Activated naive CD4-positive, alpha-beta T cell treated with anti-CD3 and anti-CD28 coated beads, Interleukin-2, amount 10 ng/mL, durations not matched to agents 7 days and 5 days (primary cell): ENCODE measurements around the gene KCNIP2.
A peak's percentile ranks its signal among the peaks of the same experiment; 100 is the strongest.
"Not testable (repeated sequence)": the region's sequence is repeated elsewhere in the genome, so short reads cannot be mapped to it uniquely, and the experiment has no call there.

Source experiments
- CTCF ChIA-PET: fragments of 350-600 bp; sonication (Branson Sonifier 250); formaldehyde crosslinking; loops from one replicate; lab custom pipeline; 2021; ENCODE audit warnings: antibody characterized with exemption; lab: Charles Lee
- DNase-seq: peaks from one replicate; pipeline ENCODE4 v3.0.0-alpha.2; 2020
- H3K27ac Mint-ChIP-seq: one replicate; pipeline ENCODE4 v1.8.0; 2021; ENCODE audit warnings: mild to moderate bottlenecking, moderate library complexity, mixed read lengths
- H3K27me3 Mint-ChIP-seq: one replicate; pipeline ENCODE4 v1.8.0; 2021; ENCODE audit warnings: mild to moderate bottlenecking, mixed read lengths
- H3K36me3 Mint-ChIP-seq: one replicate; pipeline ENCODE4 v1.8.0; 2021; ENCODE audit warnings: mixed read lengths
- H3K4me1 Mint-ChIP-seq: one replicate; pipeline ENCODE4 v1.8.0; 2021; ENCODE audit warnings: mixed read lengths
- H3K4me3 Mint-ChIP-seq: one replicate; pipeline ENCODE4 v1.8.0; 2021; ENCODE audit warnings: mild to moderate bottlenecking, moderate library complexity, mixed read lengths
- H3K9me3 Mint-ChIP-seq: one replicate; pipeline ENCODE4 v1.8.0; 2021; ENCODE audit warnings: mixed read lengths

The KCNIP2 gene

DNA sequence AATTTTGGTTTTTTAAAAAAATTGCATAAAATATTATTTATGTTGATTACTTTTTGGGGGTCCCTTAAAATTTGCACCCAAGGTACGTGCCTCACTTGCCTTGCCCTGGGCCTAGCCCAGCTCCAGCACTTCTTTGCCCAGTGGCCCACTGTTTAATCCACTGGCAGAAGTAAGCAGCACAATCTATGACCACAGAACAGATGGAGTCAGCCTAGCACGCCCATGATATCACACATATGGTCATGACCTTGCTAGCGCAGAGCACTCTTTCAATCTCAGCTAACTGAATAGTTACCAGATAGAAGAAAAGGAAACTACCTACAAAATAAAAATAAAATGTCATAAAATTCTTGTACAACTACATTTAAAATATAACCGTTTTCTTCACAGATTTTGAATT, 31.0 kb downstream of the KCNIP2 start:
- DNase-seq, result no peak
- H3K27me3 Mint-ChIP-seq, result no peaks in the 10 kb centered on the region
- H3K9me3 Mint-ChIP-seq, result no peaks in the 10 kb centered on the region
- peaks cover 56% of the 10 kb centered on the region for H3K36me3 Mint-ChIP-seq
- no peak overlapping the region for H3K27ac Mint-ChIP-seq
- peaks cover 38% of the 10 kb centered on the region for H3K4me1 Mint-ChIP-seq
- CTCF ChIA-PET, result interaction anchor here (0.6 to 1.5 kb wide), 4 partner anchors 28 to 208 kb away, joined by 3 to 5 read pairs (median 3); no protein-coding TSS in a partner anchor
- H3K4me3 Mint-ChIP-seq, result no peak overlapping the region

- CTCF ChIA-PET, result interaction anchor here (1.7 kb wide), 1 partner anchor 26 kb away, joined by 6 read pairs; no protein-coding TSS in a partner anchor
- Mint-ChIP-seq H3K27ac (peak overlapping the region; percentile 55), H3K4me1 (peaks cover 7% of the 10 kb centered on the region), H3K9me3 (no peaks in the 10 kb centered on the region), H3K4me3 (no peak overlapping the region), H3K36me3 (peaks cover 41% of the 10 kb centered on the region), H3K27me3 (no peaks in the 10 kb centered on the region)
- no peak for DNase-seq
Measured at GRCh38 chr10:101807158-101807557, 36.4 kb downstream of the KCNIP2 start.

GRCh38 chr10:101803511-101803910, 40.1 kb downstream of the KCNIP2 start:
- Mint-ChIP-seq H3K4me3 (no peak overlapping the region), H3K36me3 (peaks cover 53% of the 10 kb centered on the region), H3K9me3 (no peaks in the 10 kb centered on the region), H3K27me3 (no peaks in the 10 kb centered on the region), H3K27ac (no peak overlapping the region), H3K4me1 (peaks cover 5% of the 10 kb centered on the region)
- no peak for DNase-seq
- CTCF ChIA-PET, result no interaction called here

DNA sequence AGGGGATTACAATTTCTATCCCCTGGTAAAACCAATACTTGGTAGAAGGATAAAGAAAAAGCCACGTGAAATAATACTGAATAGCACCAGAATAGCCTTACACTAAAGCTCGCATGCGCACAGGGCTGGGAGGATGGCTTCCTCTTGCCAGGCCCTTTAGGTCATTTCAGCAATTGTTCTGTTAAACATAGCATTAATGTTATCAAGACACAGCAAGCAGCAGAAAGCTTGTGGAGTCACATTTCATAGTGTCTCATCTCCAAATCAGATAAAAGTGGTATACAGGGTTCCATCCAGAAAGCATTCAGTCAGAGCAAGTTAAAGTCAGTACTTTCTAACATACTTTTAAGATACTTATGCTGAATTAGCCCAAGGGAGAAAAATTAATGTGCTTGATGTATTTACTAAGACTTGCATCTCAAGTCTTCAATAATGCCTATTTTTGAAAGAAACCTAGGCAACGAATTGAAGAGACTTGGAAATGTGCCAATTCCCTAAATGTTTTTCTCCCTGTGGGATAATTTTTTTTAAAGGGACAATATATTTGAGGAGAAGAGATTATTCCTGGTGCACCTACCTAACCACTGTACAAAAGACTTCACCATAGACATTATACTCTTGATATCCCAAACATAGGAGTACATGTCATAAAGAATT, 46.1 kb downstream of the KCNIP2 start:
- Mint-ChIP-seq H3K27me3 (no peaks in the 10 kb centered on the region), H3K36me3 (peaks cover 76% of the 10 kb centered on the region), H3K4me3 (no peak overlapping the region), H3K9me3 (no peaks in the 10 kb centered on the region), H3K4me1 (peaks cover 5% of the 10 kb centered on the region), H3K27ac (no peak overlapping the region)
- DNase-seq, result no peak
- CTCF ChIA-PET, result interaction anchor here (0.7 kb wide), 1 partner anchor 222 kb away, joined by 3 read pairs; no protein-coding TSS in a partner anchor

GRCh38 chr10:101793526-101793925, 50.1 kb downstream of the KCNIP2 start:
- Mint-ChIP-seq H3K4me3 (no peak overlapping the region), H3K27ac (no peak overlapping the region), H3K4me1 (no peaks in the 10 kb centered on the region), H3K9me3 (no peaks in the 10 kb centered on the region), H3K36me3 (peaks cover 60% of the 10 kb centered on the region), H3K27me3 (no peaks in the 10 kb centered on the region)
- no peak for DNase-seq
- CTCF ChIA-PET, result no interaction called here

DNA sequence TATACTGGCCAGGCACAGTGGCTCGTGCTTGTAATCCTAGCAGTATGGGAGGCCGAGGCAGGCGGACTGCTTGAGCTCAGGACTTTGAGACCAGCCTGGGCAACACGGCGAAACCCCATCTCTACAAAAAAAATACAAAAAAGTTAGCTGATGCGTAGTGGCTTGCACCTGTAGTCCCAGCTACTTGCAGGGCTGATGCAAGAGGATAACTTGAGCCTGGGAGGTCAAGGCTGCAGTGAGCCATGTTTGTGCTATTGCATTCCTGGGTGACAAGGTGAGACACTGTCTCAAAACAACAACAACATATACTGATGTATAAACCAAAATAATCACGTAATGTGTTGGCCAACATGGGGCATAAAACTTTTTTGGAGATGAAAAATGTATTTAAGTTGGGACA, 53.9 kb downstream of the KCNIP2 start:
- H3K36me3 Mint-ChIP-seq, result peaks cover 61% of the 10 kb centered on the region
- CTCF ChIA-PET, result interaction anchor here (1.2 kb wide), 1 partner anchor 8 kb away, joined by 4 read pairs; no protein-coding TSS in a partner anchor
- H3K27ac Mint-ChIP-seq, result no peak overlapping the region
- H3K4me1 Mint-ChIP-seq, result peaks cover 9% of the 10 kb centered on the region
- no peaks in the 10 kb centered on the region for H3K9me3 Mint-ChIP-seq
- no peaks in the 10 kb centered on the region for H3K27me3 Mint-ChIP-seq
- no peak overlapping the region for H3K4me3 Mint-ChIP-seq
- DNase-seq, result no peak

GRCh38 chr10:101789231-101789630, 54.4 kb downstream of the KCNIP2 start:
- peaks cover 60% of the 10 kb centered on the region for H3K36me3 Mint-ChIP-seq
- H3K4me3 Mint-ChIP-seq, H3K9me3 Mint-ChIP-seq, H3K27ac Mint-ChIP-seq, DNase-seq, H3K27me3 Mint-ChIP-seq: not testable (repeated sequence)
- CTCF ChIA-PET, result interaction anchor here (1.2 kb wide), 1 partner anchor 8 kb away, joined by 4 read pairs; no protein-coding TSS in a partner anchor
- peaks cover 14% of the 10 kb centered on the region for H3K4me1 Mint-ChIP-seq

DNA sequence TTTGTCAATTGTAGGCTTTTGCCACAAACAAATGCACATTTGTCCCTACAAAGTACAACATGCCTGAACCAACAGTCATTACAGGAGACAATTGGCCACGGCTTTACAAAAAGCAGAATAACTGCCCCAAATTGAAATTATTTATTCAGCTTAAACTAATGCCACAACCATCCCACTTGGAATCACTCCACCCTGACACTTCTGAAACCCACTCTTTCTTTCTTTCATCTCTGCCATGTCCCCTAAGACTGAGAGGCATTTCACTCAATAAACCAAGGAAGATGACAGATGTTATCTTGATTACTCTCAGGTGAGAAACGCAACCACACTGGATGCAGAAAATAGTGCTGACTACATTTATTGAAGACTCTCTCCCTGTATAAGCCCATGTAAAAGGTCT, 57.8 kb downstream of the KCNIP2 start:
- peaks cover 47% of the 10 kb centered on the region for H3K4me1 Mint-ChIP-seq
- CTCF ChIA-PET, result no interaction called here
- no peak overlapping the region for H3K27ac Mint-ChIP-seq
- H3K9me3 Mint-ChIP-seq, result no peaks in the 10 kb centered on the region
- no peak overlapping the region for H3K4me3 Mint-ChIP-seq
- no peak for DNase-seq
- no peaks in the 10 kb centered on the region for H3K27me3 Mint-ChIP-seq
- peaks cover 45% of the 10 kb centered on the region for H3K36me3 Mint-ChIP-seq

DNA sequence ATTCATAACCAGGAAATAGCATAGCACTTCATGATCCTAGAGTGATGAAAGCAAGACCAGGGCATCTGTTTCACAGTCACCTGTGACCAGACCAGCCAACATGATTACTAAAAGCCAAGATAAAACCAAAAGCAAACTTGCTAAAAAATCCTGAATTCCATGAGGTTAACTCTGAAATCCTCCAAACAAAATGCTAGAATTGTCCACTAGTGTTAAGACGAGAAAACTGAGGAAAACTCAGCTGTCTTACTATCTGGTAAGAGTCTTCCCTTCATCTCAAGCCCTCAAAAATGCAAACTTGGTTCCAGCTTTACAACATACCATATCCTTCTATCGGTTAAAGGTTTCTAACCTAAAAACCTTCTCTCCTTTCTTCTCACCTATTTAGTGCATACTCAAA, 59.0 kb downstream of the KCNIP2 start:
- peaks cover 41% of the 10 kb centered on the region for H3K36me3 Mint-ChIP-seq

DNA sequence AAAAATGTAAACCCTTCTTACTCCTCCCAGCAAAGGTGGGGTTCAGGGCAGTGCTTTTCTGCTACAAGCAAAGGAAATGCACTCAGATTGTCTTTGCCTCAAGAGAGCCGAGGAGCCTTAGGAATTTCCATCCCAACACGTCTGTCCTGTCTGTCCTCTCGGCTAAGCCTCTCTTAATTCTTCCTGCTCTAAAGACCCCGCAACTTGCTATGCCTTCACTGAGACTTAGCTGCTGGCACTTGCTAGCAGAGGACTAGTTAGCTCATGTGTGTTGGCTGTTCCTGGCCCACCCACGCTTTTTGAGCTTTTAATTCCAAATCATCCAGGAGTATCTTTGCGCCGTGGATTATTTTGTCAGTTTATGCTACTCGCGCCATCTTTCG, 59.9 kb downstream of the KCNIP2 start:
- no peak for DNase-seq
- peaks cover 64% of the 10 kb centered on the region for H3K4me1 Mint-ChIP-seq

More for the DNA sequence above, 59.0 kb downstream of the KCNIP2 start:
- H3K27ac Mint-ChIP-seq, result peak overlapping the region; percentile 61
- peaks cover 55% of the 10 kb centered on the region for H3K4me1 Mint-ChIP-seq
- H3K27me3 Mint-ChIP-seq, result peaks cover 6% of the 10 kb centered on the region
- CTCF ChIA-PET, result interaction anchor here (0.9 to 7.3 kb wide), 4 partner anchors 11 to 181 kb away, joined by 3 to 192 read pairs (median 3); no protein-coding TSS in a partner anchor
- DNase-seq, result no peak
- no peaks in the 10 kb centered on the region for H3K9me3 Mint-ChIP-seq
- peak overlapping the region; percentile 97 for H3K4me3 Mint-ChIP-seq

DNA sequence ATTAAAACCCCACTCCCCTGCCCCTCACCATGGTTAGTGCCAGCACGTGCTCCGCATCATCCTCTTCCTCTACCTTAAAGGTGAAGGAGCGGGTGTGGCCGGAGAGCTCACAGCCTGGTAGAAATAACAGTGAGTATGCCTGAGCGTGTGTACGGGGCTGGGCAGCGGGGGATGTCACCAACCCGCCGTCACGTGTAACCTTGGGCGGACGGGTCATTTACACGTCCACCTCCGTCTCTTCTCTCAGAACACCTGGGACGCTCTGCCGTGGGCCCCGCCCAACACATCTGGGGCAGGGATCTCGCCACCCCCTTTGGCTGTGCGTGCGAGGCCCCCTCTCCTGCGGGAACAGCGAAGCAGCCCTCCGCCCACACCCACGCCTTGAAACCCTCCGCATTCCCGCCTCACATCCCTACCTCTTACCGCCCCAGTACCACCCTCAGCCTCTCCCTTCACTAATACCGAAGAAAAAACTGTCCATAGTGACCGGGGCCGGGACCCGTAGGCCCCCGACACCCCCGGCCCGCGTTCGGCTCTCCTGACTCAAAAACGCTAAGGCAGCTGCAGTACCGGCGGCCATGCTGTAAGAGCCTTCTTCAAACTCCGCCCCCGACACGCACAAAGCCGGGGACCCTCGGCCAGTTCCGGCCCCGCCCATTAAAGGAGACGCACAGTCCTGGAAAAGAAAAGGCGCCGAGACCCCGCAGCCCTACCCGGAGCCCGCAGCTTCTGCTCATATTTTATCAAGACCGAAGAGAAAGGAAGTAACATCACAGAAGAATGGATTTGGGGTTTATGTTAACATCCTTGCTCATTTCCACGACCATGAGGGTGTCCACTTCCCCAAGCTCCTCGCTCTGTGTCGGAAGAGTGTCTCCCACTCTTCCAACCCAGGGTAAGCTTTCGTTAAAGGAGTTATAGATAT, 60.5 kb downstream of the KCNIP2 start, which contains the start of gene NPM3:
Gene NPM3 (minus strand): TSS at position 636 of the 925 bp plus-strand sequence. CDS start 56 bp downstream, at position 580.
- Mint-ChIP-seq H3K9me3 (no peaks in the 10 kb centered on the region), H3K27ac (peak within 1 kb of the TSS; percentile 94), H3K27me3 (peaks cover 21% of the 10 kb centered on the region), H3K36me3 (peaks cover 39% of the 10 kb centered on the region), H3K4me3 (peak within 1 kb of the TSS; percentile 97), H3K4me1 (peaks cover 65% of the 10 kb centered on the region)
- DNase-seq, result peak; percentile 91
- CTCF ChIA-PET, result interaction anchor here (0.9 to 7.3 kb wide), 8 partner anchors 10 to 570 kb away, joined by 3 to 192 read pairs (median 8); no protein-coding TSS in a partner anchor

More for the DNA sequence above, 59.9 kb downstream of the KCNIP2 start:
- Mint-ChIP-seq H3K36me3 (peaks cover 39% of the 10 kb centered on the region), H3K9me3 (no peaks in the 10 kb centered on the region), H3K4me3 (peak overlapping the region; percentile 97), H3K27ac (peak overlapping the region; percentile 94), H3K27me3 (peaks cover 15% of the 10 kb centered on the region)
- CTCF ChIA-PET, result interaction anchor here (0.9 to 7.3 kb wide), 6 partner anchors 11 to 212 kb away, joined by 3 to 192 read pairs (median 4); no protein-coding TSS in a partner anchor

- DNase-seq, result no peak
- no peak overlapping the region for H3K27ac Mint-ChIP-seq
- CTCF ChIA-PET, result interaction anchor here (0.9 to 7.3 kb wide), 17 partner anchors 8 to 569 kb away, joined by 3 to 192 read pairs (median 6); partner anchors contain the start of gene OGA
- peaks cover 30% of the 10 kb centered on the region for H3K27me3 Mint-ChIP-seq
- peaks cover 68% of the 10 kb centered on the region for H3K4me1 Mint-ChIP-seq
- H3K9me3 Mint-ChIP-seq, result no peaks in the 10 kb centered on the region
- H3K36me3 Mint-ChIP-seq, result peaks cover 33% of the 10 kb centered on the region
- H3K4me3 Mint-ChIP-seq, result peak overlapping the region; percentile 97
Measured at GRCh38 chr10:101781984-101782810, 61.4 kb downstream of the KCNIP2 start.

GRCh38 chr10:101781655-101781983, 62.0 kb downstream of the KCNIP2 start:
- no peak for DNase-seq
- peak overlapping the region; percentile 97 for H3K4me3 Mint-ChIP-seq
- H3K27me3 Mint-ChIP-seq, result peaks cover 36% of the 10 kb centered on the region
- no peak overlapping the region for H3K27ac Mint-ChIP-seq
- CTCF ChIA-PET, result interaction anchor here (0.6 to 7.3 kb wide), 34 partner anchors 8 to 569 kb away, joined by 3 to 192 read pairs (median 5); partner anchors contain the start of genes DPCD, OGA and POLL
- peaks cover 71% of the 10 kb centered on the region for H3K4me1 Mint-ChIP-seq
- H3K9me3 Mint-ChIP-seq, result no peaks in the 10 kb centered on the region
- peaks cover 30% of the 10 kb centered on the region for H3K36me3 Mint-ChIP-seq
